HCEC 1CT (cell line): ENCODE measurements around the gene SLC7A8.

Experiments
- DNase-seq: peaks from one replicate; pipeline ENCODE4 v3.0.0-alpha.2; 2017

SLC7A8 gene

GRCh38 chr14:23182372-23183157 is 895 bp downstream of the SLC7A8 start:
- DNase-seq = no peak

DNA sequence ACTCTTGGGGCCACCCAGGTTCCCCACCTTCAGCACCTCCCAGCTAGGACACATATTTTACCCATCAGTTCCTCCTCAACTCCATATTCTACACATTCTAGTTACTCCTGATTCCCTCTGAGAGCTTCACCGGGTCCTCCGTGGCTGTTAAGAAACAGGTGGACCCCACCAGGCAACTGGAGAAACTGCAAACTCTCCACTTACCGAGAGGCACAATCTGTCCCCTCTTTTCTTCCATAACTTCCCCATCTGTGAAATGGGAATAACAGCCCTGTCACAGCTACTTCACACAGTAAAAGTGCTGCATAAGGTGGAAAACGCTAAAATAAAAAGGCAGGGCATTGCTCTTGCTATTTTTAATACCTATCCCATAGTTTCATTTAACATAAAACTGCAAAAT is 1.5 kb downstream of the SLC7A8 start:
- DNase-seq = no peak

- no peak for DNase-seq
Measured at GRCh38 chr14:23181453-23181852, 2.0 kb downstream of the SLC7A8 start.

DNA sequence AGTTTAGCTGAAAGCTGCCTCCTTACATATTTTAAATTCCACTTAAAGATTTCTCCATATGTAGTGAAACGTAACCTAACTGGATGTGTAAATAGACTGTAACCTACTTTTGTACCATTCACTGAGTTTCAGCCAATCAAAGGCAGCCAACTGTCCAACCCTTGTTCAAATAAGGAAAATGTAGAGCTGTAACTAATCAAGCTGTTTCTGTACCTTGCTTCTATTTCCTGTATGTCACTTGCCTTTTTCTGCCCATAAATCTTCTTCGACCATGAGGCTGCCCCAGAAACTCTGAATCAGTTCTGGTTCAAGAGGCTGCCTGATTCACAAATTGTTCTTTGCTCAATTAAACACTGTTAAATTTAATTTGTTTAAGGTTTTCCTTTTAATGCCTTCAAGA is 6.3 kb downstream of the SLC7A8 start:
- no peak for DNase-seq

DNA sequence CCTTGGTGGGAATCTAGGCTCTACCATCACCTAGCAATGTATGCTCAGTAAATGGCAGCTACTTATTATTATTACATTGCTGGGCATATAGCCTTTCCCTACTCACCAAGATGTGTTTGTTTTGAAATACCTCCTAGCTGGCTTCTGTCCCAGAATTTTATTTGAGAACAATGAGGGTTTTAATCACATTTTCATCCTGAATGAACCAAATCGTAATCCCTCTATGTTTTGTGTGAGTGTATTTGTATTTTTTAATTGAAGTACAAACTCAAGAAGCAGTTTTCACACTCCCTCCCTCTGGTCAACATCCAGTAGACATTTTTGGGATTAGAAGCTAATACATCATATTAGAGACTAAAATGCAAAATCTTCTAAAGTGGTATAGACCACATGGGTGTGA is 7.6 kb downstream of the SLC7A8 start:
- no peak for DNase-seq

DNA sequence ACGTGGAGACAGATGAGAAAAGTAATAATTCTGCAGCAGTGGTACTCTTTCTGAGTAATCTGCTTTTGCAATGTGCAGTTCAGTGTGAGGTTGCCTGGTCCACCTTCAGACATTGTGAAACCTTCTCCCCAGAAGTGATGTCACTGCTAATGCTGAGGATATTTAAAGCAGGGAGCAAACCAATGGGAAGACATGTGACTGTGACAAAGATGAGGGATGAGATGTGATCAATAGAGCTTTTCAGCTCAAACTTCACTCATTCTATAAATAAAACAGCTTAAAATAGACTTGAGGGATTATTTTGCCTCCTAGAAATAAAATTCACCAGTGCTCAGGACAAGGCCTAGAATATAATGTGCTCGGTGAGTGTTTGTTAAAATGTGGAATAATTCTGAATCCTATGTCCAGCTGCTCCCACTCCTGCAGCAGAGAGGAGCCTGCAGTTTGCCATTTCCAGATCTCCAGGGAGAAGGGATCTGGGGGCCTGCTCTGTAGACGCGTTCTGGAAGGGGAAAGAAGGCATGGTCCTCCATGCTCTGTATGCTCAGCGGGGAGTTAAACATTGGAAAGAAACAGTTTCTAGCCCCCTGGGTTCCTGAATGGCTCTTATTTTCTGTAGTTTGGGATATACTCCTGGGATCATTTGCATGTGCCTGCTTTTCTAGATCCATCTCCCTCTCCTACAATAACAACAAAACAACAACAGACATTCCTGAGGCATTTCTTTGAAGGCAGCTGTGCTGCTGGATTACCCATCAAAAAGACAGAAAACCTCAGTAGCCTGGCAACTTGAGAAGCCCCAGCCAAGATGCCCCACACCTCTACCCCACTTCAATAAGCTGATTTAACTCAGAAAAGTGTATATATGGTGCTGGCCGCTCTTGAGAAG is 8.9 kb downstream of the SLC7A8 start:
- DNase-seq = peak; percentile 63

DNA sequence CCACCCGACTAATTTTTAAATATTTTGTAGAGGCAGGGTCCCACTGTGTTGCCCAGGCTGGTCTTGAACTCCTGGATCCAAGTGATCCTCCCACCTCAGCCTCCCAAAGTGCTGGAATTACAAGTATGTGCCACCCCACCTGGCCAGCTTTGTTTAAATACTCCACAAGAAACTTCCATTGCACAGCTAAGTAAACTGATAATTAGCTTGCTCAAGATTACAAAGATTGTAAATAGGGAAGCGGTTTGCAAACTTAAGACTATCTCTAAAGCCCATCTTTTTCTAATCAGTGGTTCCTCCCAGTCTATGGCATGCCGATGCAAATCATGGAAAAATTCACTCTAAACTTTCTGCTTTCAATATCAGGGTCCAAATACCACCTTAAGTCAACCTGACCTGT is 9.7 kb downstream of the SLC7A8 start:
- DNase-seq = no peak

DNA sequence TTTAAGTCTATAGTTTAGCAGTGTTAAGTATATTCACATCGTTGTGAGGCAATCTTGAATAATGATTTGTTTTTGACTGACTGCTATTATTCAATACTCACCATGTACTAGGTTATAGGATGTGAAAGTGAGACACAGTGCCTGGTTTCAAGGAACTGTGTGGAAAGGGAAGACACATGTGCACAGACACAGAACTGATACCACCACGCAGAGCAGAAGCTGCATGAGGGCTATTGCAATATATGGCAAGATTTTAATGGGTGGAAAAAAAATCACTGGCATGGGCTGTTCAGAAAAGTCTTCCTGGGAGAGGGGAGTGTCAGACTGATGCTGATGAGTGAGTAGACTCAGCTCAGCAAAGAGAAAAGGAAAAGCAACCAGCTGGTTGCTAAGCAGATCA is 10.4 kb downstream of the SLC7A8 start:
- no peak for DNase-seq

DNA sequence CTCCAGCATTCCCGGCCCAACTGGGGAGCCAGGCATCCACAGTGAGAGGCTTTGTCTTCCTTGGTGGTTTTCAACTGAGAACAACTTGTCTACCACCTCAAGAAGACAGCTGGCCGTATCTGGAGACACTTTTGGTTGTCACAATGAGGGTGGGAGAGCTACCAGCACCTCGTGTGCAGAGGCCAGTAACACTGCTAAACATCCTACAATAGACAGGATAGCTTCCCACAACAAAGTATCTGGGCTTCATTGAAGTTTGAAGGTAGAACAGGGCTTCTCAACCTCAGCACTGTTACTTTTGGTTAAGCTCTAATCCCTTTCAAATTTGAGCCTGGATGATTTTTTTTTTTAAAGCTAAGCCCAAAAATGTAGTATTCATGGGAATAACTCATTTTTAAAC is 10.9 kb downstream of the SLC7A8 start:
- no peak for DNase-seq

- no peak for DNase-seq
Measured at GRCh38 chr14:23172096-23172495, 11.4 kb downstream of the SLC7A8 start.

DNA sequence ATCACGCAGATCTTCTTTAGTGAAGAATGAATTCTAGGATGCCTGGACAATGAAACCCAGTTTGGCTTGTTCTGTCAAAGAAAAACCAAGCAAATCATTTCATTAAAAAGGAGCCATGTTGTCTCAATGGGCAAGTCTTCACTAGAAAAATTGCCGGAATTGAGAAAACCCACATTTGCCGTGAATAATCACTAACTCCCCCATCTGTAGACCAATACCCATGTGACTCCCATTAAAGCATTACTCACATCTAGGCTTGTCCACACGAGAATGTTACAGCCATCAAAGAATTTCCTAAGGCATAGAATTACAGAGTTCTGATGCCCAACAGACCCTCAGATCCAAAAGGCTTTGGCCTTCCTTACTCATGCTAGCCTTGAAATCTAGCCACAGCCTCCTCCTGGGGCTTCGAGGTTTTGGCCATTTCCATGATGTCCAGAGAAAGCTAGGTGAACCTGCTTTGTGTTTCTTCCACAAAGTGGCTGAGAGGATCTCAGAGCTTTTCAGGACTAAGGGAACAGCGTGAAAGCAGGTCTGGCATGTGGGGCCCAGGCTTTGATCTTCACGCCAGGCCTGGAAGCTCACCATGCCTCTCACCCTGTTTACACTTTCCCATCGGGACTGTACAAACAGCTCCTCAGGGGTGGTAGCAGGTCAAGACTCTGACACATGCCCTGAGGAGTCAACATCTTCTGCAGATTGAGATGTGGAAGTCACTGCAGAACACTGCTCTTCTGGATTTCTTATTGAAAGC is 12.1 kb downstream of the SLC7A8 start:
- no peak for DNase-seq

DNA sequence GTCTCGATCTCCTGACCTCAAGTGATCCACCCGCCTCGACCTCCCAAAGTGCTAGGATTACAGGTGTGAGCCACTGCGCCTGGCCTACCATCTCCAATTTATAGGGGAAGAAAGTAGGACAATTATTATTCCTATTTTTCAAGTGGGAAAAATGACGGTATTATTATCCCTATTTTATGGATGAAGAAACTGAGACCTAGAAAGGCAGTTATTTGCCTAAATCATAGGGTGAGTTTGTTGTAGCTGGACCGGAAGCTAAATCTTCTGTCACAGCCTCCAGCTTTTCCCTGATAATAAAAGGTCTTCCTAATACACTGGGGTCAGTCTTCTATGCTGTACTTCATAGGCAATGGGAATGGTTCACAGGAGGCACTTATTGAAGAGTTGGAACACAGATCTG is 13.8 kb downstream of the SLC7A8 start:
- DNase-seq = no peak

DNA sequence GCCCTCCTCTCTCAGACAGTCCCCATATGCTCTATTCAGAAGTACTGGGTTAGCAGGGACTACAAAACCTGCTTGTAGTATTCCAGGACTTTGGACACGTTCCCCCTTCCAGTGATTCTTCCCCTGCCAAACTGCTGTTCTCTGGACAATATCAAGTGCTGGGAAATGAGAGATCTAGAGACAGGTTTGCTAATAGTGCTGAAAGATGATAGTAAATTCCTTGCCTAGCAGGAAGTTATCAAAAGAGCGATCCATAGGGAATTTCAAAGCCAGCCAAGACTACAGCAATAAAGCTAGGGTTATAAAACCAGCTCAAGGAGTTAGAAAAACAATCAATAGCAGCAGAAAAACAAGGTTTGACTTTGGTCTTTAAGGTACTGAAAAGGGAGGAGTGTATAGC is 15.2 kb downstream of the SLC7A8 start:
- DNase-seq = no peak

DNA sequence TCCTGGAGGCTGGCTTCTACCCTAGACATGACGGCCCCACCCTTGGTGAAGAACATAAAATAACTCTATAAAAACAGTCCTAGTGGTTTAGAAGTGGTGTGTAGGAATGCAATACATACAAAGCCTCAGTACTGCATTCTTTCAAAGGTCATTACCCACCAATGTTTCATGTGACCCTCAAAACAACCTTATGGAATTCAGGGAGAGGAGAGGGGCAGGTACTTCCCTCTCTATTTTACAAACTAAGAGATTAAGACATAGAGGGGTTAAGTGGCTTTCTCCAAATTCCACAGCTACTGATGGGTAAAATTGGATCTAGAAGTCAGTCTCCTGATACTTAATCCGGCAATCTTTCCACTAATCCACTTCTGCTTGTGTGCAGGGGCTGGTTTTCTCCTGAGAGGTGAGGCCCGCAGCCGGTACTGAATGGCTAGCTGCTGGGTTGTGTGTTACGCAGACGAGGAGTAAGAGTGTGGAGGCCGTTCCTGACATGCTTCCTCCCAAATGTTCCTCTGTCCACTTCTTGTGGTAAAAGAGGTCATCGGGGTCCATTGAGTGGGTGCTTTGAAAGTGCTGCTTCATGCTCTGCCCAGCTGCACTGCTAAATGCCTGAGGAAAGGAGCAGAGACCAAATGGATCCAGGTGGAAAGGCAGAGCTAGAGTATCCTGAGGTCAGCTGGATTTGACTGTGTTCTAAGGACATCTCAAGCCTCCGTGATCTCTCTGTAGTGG is 16.2 kb downstream of the SLC7A8 start:
- no peak for DNase-seq

DNA sequence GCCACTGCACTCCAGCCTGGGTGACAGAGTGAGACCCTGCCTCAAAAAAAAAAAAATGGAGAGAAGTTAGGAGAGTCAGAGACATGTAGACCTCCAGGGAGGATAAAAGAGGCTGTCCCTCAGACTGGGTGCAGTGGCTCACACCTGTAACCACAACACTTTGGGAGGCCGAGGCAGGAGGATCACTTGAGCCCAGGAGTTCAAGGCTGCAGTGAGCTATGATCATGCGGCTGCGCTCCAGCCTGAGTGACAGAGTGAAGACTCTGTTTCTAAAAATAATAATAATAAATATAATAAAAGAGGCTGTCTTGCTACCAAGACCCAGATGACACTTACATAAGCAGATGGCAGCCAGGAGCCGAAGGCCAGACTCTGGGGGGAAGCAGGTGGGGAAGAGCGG is 18.5 kb downstream of the SLC7A8 start:
- DNase-seq = no peak

DNA sequence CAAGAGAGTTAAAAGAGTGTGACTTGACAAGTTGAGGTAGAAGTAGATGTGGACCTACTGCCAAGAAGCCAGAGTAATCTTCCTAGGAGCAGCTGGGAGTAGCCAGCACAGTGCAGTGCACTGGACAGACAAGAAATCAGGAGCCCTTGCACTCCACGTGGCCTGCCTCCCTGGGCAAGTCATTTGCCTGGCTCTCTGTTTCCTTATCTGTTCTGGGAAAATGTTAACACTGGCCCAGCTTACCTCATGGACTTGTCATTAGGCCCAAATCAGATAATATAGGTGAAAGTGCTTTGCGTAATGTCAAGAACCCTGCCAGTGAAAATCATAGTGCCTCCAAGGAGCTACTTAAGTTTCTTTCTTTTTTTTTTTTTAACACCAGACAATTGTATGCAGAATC is 19.2 kb downstream of the SLC7A8 start:
- DNase-seq = no peak

GRCh38 chr14:23163830-23164229 is 19.6 kb downstream of the SLC7A8 start:
- no peak for DNase-seq

DNA sequence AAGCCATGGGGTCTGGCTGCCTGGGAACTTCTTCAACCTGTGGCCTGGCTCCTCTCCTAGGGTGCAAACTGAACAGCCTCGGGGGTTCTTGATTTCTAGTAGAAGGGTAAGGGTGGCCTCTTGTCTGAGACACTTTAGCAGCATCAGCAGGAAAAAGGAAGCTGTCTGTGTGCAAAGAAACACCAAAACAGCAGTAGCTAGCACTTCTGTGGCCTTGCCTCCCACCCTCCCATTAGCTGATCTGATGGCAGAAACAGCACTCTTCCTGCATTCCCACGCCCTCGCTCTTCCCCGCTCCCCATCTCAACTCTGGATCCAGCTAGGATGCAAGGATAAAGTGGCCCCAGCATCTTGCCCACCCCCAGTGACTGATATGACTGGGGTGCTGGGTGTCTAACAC is 20.7 kb downstream of the SLC7A8 start:
- DNase-seq = no peak

DNA sequence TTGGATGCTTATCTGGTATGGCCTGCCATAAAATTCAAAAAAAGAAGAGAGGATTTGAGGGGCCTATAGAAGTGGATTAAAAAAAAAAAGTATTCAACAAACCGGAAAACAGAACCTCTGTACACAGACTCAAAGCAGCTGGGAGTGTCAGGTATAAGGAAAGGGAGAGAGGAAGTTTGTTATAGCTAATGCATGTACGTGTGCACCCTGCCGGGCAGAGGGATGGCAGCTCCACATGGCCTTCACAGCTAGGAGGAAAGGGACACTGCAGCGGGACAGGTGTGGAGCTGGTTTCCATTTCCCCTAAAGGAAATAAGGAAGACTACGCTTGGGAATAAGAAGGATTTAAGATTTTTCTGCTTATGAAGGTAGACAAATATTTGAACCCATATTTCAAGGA is 21.5 kb downstream of the SLC7A8 start:
- DNase-seq = no peak

DNA sequence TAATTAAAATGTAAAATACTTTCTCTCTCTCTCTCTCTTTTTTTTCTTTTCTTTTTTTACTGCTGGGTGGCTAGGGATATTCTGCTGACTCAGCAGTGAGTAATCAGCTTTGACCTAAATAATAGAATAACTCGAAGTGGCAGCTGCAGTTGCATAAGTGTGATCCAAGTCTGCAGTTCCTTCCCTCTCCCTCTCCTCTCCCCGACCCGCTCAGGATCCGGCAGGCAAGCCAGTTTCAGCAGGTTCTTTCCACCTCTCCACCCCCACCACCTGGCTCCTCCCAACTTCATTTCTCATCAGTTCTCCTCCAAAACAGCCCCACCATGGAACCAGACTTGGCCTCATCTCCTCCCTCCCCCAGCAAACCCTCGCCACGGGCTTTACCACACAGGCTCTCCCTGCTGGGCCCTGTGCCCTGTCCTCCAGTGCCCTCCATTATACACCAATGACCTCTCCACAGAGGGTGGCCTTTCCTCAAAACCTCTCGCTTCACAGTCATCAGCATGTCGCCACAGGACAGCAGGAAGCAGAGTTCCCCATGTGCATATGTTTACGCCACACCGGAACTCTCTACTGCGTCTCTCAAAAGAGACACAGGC is 22.4 kb downstream of the SLC7A8 start:
- DNase-seq = peak; percentile 82

DNA sequence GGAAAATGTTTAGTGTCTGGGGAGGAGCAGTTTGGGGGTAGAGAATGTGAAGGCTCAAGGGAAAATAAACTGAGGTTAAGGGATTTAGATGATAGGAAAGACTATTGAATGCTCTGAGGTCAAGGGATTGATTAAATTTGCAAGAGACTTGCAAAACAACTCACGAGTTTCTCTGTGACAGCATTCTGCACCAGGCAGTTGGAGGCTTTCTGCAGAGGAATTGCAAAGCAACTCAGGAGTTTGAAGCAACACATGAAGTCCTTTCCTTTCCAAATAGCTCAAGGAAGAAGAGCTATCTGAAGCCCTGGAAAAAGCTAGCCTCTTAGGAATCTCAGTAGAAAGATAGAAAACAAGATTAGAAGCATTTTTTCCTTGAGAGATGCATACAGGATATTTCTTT is 23.9 kb downstream of the SLC7A8 start:
- DNase-seq = no peak

DNA sequence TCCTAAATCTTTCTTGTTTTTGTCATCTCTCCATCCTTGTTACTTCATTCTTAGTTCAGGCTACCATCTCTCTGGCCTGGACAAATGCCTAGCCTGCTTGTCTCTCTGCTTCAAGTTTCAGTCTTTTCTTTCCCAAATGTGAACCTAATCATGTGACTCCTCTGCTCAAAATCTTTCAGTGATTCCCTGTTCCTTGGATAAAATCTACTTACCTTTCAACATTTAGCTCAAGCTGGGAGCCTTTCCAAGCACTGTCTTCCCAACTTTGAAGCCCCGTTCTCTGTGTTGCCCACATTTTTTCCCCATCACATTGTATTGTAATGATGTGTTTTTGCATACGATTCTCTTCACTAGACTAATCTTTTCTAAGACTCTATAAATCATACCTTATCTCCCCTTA is 24.7 kb downstream of the SLC7A8 start:
- DNase-seq = no peak
